ENCODE measurements around the gene NFATC4. TPM values are rescaled to one million over a fixed set of nuclear protein-coding genes. Genes with fewer than 3 reads are reported as not detected.

NFATC4 gene
- total and polyA plus RNA-seq, 2 of the 4 experiments (the other 2 are of a cell fraction): 15.6 to 35.8 TPM

GRCh38 chr14:24404814-24405213 lies 36.8 kb downstream of the NFATC4 start:
- Histone ChIP-seq H3K9ac (ENCODE audit: low read depth, low read length) (no peak overlapping the region), H2AK9ac (replicated peaks; ENCODE audit: low read depth, low read length, poor library complexity) (no peak overlapping the region), H4K5ac (ENCODE audit: low read depth, low read length) (no peak overlapping the region), H2BK120ac (ENCODE audit: low read depth, low read length) (no peak overlapping the region), H3K14ac (replicated peaks; ENCODE audit: low read depth, low read length) (no peak overlapping the region), H4K20me1 (ENCODE audit: insufficient read depth, low read length) (no peaks in the 10 kb centered on the region), H3K4me1 (ENCODE audit: control insufficient read depth, insufficient read depth, low read length) (peaks cover 8% of the 10 kb centered on the region), H3K9me3 (ENCODE audit: control insufficient read depth, insufficient read depth, low read length) (no peaks in the 10 kb centered on the region), H3K4me3 (ENCODE audit: insufficient read depth, low read depth, low read length) (no peak overlapping the region), H2AFZ (replicated peaks; ENCODE audit: low read length, poor library complexity) (no peak overlapping the region), H3K27ac (ENCODE audit: insufficient read depth, low read length) (no peak overlapping the region), H4K8ac (ENCODE audit: low read depth in 2 of 2, low read length in 2 of 2) (no peak overlapping the region), H3K27me3 (ENCODE audit: control insufficient read depth, insufficient read depth, low read length) (no peaks in the 10 kb centered on the region), H2BK15ac (ENCODE audit: low read depth, low read length) (no peak overlapping the region), H2AK5ac (ENCODE audit: low read depth, low read length) (no peak overlapping the region), H2BK20ac (ENCODE audit: low read depth, low read length) (no peak overlapping the region), H4K91ac (ENCODE audit: insufficient read depth, low read depth, low read length) (no peak overlapping the region), H3K18ac (ENCODE audit: low read depth, low read length) (no peak overlapping the region), H3K23ac (ENCODE audit: low read depth, low read length) (no peak overlapping the region), H3K56ac (ENCODE audit: extremely low read depth, insufficient read depth, low read length) (no peak overlapping the region), H3K4ac (ENCODE audit: low read depth, low read length) (no peak overlapping the region), H3K9me1 (ENCODE audit: insufficient read depth, low read length) (peaks cover 3% of the 10 kb centered on the region; the same call in 1 of the 2 replicates), H3K36me3 (ENCODE audit: control insufficient read depth, insufficient read depth, low read length) (peaks cover 17% of the 10 kb centered on the region; the same call in 1 of the 2 replicates), H3K79me1 (ENCODE audit: low read depth in 1 of 2, low read length in 2 of 2) (peaks cover 0 to 5% of the 10 kb centered on the region in 2 experiments; a peak in 1 of 4 replicates), H3K4me2 (ENCODE audit: low read depth, low read length) (no peak overlapping the region), H2BK5ac (ENCODE audit: low read depth, low read length, poor library complexity, severe bottlenecking) (no peak overlapping the region)
- no peak for TF ChIP-seq RAD21 (IDR thresholded peaks at IDR 0.05; ENCODE audit: low read length)
- no peak for TF ChIP-seq RCOR1 (IDR thresholded peaks at IDR 0.05; ENCODE audit: insufficient replicate concordance, low read length)
- no peak for TF ChIP-seq USF2 (IDR thresholded peaks at IDR 0.05; ENCODE audit: low read depth, low read length)
- TF ChIP-seq MAFK (IDR thresholded peaks at IDR 0.05; ENCODE audit: low read depth, low read length): no peak
- no peak for TF ChIP-seq POLR2A (IDR thresholded peaks at IDR 0.05; ENCODE audit: low read depth, low read length)
- no peak for TF ChIP-seq SMC3 (IDR thresholded peaks at IDR 0.05; ENCODE audit: low read depth, low read length)
- TF ChIP-seq CHD1 (IDR thresholded peaks at IDR 0.05; ENCODE audit: low read depth, low read length): no peak
- TF ChIP-seq MXI1 (IDR thresholded peaks at IDR 0.05; ENCODE audit: borderline replicate concordance, low read depth, low read length): no peak
- no peak for TF ChIP-seq NFE2L2 (IDR thresholded peaks at IDR 0.05; ENCODE audit: low read depth, low read length)
- TF ChIP-seq ELK1 (IDR thresholded peaks at IDR 0.05; ENCODE audit: borderline replicate concordance, low read depth, low read length): no peak
- no peak for TF ChIP-seq MAZ (IDR thresholded peaks at IDR 0.05; ENCODE audit: borderline replicate concordance, low read depth, low read length)
- no peak for TF ChIP-seq BHLHE40 (IDR thresholded peaks at IDR 0.05; ENCODE audit: low read depth, low read length)
- no peak for TF ChIP-seq CEBPB (IDR thresholded peaks at IDR 0.05; ENCODE audit: low read depth, low read length)
- no peak for TF ChIP-seq CTCF (conservative IDR thresholded peaks at IDR 0.05; ENCODE audit: low read depth, low read length)
- no peak for TF ChIP-seq RFX5 (IDR thresholded peaks at IDR 0.05; ENCODE audit: low read depth, low read length)
- TF ChIP-seq FOS (IDR thresholded peaks at IDR 0.05; ENCODE audit: low read depth, low read length): no peak
- intact Hi-C loops (cut with micrococcal nuclease): no loop called here
- dilution Hi-C loops (cut with HindIII; ENCODE audit: low sequenced_read_pairs, unreplicated experiment): no loop called here
- POLR2A ChIA-PET (ENCODE audit: unreplicated experiment): no interaction called here
- no CpG with 5 or more reads among the region's 4 CpGs for WGBS, 2 experiments (ENCODE audit: extremely low coverage in 2 of 2, insufficient read length in 1 of 2)
- CTCF ChIA-PET: interaction anchor here (3.2 kb wide), 1 partner anchor 71 kb away, joined by 9 read pairs; no protein-coding TSS in a partner anchor
- no TSS peak for BruUV-seq (replicated peaks)
- ATAC-seq (ENCODE audit: low read depth) (no peak), DNase-seq (no peak)
- in situ Hi-C loops (cut with MboI; ENCODE audit: low sequenced_read_pairs): no loop called here

Measured in IMR-90 (cell line).